Smooth muscle cell (in vitro differentiated cells): Measurements from ENCODE around the gene LARGE2. TPM values are rescaled to one million over a fixed set of nuclear protein-coding genes. Genes with fewer than 3 reads are reported as not detected.
A peak's percentile ranks its signal among the peaks of the same experiment; 100 is the strongest.

ENCODE experiments used
- DNase-seq: peaks from one replicate; lab custom pipeline; 2025; ENCODE audit not compliant: unreplicated experiment; lab: John Stamatoyannopoulos, UW
- H2AFZ ChIP-seq: fragments of 200-600 bp; sonication (generic); 2 replicates; pipeline ENCODE4 v1.6.0; 2016; ENCODE audit warnings: antibody characterized with exemption, low read depth, mild to moderate bottlenecking
- H3F3A ChIP-seq: fragments of 200-600 bp; sonication (generic); 2 replicates; pipeline ENCODE4 v1.6.0; 2017; ENCODE audit warnings: antibody characterized with exemption, low read depth
- H3K27ac ChIP-seq: fragments of 200-600 bp; sonication (generic); 2 replicates; pipeline ENCODE4 v1.5.1; 2016; ENCODE audit warnings: low read depth, mild to moderate bottlenecking
- H3K27me3 ChIP-seq: fragments of 200-600 bp; sonication (generic); 2 replicates; pipeline ENCODE4 v1.6.1; 2016; ENCODE audit warnings: low read depth, mild to moderate bottlenecking
- H3K36me3 ChIP-seq: fragments of 200-600 bp; sonication (generic); 2 replicates; pipeline ENCODE4 v1.5.1; 2016; ENCODE audit warnings: low read depth
- H3K4me1 ChIP-seq: fragments of 200-600 bp; sonication (generic); 2 replicates; pipeline ENCODE4 v1.5.1; 2016; ENCODE audit warnings: low read depth
- H3K4me2 ChIP-seq: fragments of 200-600 bp; sonication (generic); 2 replicates; pipeline ENCODE4 v1.6.0; 2016; ENCODE audit warnings: mild to moderate bottlenecking
- H3K4me3 ChIP-seq: fragments of 200-600 bp; sonication (generic); 2 replicates; pipeline ENCODE4 v1.5.1; 2016; ENCODE audit warnings: mild to moderate bottlenecking
- H3K79me2 ChIP-seq: fragments of 200-600 bp; sonication (generic); 2 replicates; pipeline ENCODE4 v1.6.0; 2016; ENCODE audit warnings: low read depth, mild to moderate bottlenecking
- H3K9ac ChIP-seq: fragments of 200-600 bp; sonication (generic); 2 replicates; pipeline ENCODE4 v1.6.0; 2016; ENCODE audit warnings: low read depth
- H3K9me3 ChIP-seq: fragments of 200-600 bp; sonication (generic); replicated peaks from 2 replicates; pipeline ENCODE4 v1.5.1; 2016; ENCODE audit warnings: low read depth
- H4K20me1 ChIP-seq: fragments of 200-600 bp; sonication (generic); 2 replicates; pipeline ENCODE4 v1.6.0; 2016; ENCODE audit warnings: low read depth
- WGBS: methylation state at CpG from one replicate; pipeline ENCODE4 v1.1.7; 2016; ENCODE audit warnings: low lambda C conversion rate; 5-methylcytosine and 5-hydroxymethylcytosine counted together
- polyA plus RNA-seq: library from polyadenylated mRNA; unstranded; fragments of >200 nt; fragmentation: Nextera tagmentation; extraction: Ambion mirVana; gene quantifications from 2 replicates; pipeline ENCODE4 v1.2.1, GENCODE V29; 2016
- total RNA-seq: library from RNA; depleted of rRNA; stranded (reverse); fragments of >200 nt; gene quantifications from 2 replicates; pipeline ENCODE4 v1.2.3, GENCODE V29; 2014
- TF ChIP-seq, protein P1 (sequence below): fragments of 200-600 bp; sonication (generic); IDR thresholded peaks from 2 replicates; pipeline ENCODE4 v1.5.1; 2017; ENCODE audit warnings: borderline replicate concordance, mild to moderate bottlenecking, antibody characterized with exemption; ENCODE audit not compliant: insufficient read depth, poor library complexity, severe bottlenecking

The LARGE2 gene
- total and polyA plus RNA-seq, 2 experiments from 2014 or later = 0.40 to 0.46 TPM

DNA sequence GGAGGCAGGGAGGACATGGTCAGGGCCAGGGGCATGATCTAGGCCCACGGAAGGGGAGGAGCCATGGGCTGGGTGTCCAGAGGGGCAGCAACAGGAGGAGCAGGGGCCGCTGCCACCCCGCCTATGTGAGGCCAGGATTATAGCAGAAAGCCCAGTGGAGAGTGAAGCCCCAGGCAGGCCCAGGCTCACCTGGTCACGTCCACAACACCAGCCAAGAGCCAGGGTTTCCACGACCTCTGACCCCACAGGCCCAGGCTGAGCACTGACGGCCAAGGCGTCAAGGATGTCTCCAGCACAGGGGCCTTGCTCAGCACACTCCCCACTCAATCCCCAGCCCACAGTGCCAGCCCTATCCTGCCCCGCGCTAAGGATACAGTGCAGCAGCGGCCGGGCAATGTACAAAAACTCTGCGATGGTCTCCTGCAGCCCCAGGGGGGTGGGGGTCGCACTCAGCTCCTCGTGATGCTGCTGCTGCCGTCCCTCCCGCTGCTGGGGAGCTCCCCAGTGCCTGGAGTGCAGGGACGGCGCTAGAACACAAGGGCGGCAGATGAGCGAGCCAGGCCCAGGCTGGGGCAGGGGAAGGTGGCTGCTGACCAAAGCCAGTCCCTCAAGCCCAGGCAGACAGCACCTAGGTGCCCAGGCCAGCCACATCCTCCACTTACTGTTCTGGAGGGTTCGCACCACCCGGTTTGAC is 8.4 kb upstream of the LARGE2 start:
- no peak for DNase-seq
- 93% methylated on average over 21 of the region's 22 CpGs for WGBS
- TF ChIP-seq, protein P1, sequence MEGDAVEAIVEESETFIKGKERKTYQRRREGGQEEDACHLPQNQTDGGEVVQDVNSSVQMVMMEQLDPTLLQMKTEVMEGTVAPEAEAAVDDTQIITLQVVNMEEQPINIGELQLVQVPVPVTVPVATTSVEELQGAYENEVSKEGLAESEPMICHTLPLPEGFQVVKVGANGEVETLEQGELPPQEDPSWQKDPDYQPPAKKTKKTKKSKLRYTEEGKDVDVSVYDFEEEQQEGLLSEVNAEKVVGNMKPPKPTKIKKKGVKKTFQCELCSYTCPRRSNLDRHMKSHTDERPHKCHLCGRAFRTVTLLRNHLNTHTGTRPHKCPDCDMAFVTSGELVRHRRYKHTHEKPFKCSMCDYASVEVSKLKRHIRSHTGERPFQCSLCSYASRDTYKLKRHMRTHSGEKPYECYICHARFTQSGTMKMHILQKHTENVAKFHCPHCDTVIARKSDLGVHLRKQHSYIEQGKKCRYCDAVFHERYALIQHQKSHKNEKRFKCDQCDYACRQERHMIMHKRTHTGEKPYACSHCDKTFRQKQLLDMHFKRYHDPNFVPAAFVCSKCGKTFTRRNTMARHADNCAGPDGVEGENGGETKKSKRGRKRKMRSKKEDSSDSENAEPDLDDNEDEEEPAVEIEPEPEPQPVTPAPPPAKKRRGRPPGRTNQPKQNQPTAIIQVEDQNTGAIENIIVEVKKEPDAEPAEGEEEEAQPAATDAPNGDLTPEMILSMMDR = no peak

DNA sequence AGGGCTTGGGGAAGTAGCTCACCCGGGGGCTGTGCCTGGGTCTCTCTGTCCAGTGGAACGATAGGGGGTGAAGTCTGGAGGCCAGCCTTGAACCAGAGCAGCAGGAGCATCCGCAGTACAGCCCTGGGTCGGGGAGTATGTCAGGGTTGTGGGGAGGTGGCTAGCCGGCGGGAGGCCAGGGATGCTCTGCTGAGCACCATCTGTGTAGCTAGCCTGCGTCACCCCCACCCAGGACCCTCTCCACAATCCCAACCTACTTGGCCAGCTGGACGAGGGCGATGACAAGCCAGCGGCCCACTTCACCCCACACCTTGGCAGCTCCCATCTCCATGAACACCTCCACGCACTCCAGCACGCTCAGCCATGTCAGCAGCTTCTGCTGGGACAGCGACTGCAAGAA is 7.0 kb upstream of the LARGE2 start:
- Histone ChIP-seq H4K20me1 (no peaks in the 10 kb centered on the region), H3F3A (no peaks in the 10 kb centered on the region), H3K27ac (no peak overlapping the region), H3K4me2 (no peak overlapping the region), H3K4me3 (no peak overlapping the region), H3K9ac (no peak overlapping the region), H2AFZ (no peak overlapping the region), H3K79me2 (peaks cover 8% of the 10 kb centered on the region), H3K9me3 (no peaks in the 10 kb centered on the region), H3K4me1 (peaks cover 17% of the 10 kb centered on the region), H3K27me3 (peaks cover under 1% of the 10 kb centered on the region), H3K36me3 (no peaks in the 10 kb centered on the region)
- TF ChIP-seq, protein P1 = no peak
- WGBS = 91% methylated on average over 13 of the region's 13 CpGs
- no peak for DNase-seq

More for the DNA sequence above, 8.4 kb upstream of the LARGE2 start:
- Histone ChIP-seq H3K36me3 (no peaks in the 10 kb centered on the region), H3K4me3 (no peak overlapping the region), H4K20me1 (no peaks in the 10 kb centered on the region), H3K4me1 (peaks cover 8% of the 10 kb centered on the region), H3K79me2 (peaks cover 8% of the 10 kb centered on the region), H3F3A (no peaks in the 10 kb centered on the region), H3K9ac (no peak overlapping the region), H3K4me2 (no peak overlapping the region), H3K9me3 (no peaks in the 10 kb centered on the region), H2AFZ (no peak overlapping the region), H3K27ac (no peak overlapping the region), H3K27me3 (no peaks in the 10 kb centered on the region)

DNA sequence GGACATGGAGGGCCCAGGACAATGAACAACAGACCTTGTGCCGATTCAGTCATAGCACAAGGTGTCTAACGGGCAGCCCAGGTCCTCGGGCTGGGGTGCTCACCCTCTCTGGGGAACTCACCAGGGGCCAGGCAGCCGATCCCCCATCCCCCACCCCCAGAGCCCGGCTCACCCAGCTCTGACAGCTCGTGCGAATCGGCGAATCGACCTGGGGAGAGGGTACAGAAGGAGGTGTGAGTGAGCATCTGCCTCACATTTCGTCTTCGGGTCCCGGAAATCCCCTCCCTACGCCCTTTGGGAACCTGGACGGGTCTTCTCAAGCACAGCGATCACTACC is 5.2 kb upstream of the LARGE2 start:
- WGBS = 13% methylated on average over 13 of the region's 16 CpGs
- peaks cover 8% of the 10 kb centered on the region for H3K79me2 ChIP-seq
- TF ChIP-seq, protein P1 = no peak
- no peaks in the 10 kb centered on the region for H3K9me3 ChIP-seq
- H3K9ac ChIP-seq = peak overlapping the region; percentile 85
- peak overlapping the region; percentile 80 for H3K4me3 ChIP-seq
- peaks cover 29% of the 10 kb centered on the region for H3K4me1 ChIP-seq
- H3K27ac ChIP-seq = peak overlapping the region; percentile 79
- H4K20me1 ChIP-seq = no peaks in the 10 kb centered on the region
- peaks cover 18% of the 10 kb centered on the region for H3K27me3 ChIP-seq
- H2AFZ ChIP-seq = no peak overlapping the region
- no peaks in the 10 kb centered on the region for H3F3A ChIP-seq
- no peak for DNase-seq
- H3K36me3 ChIP-seq = no peaks in the 10 kb centered on the region
- H3K4me2 ChIP-seq = peak overlapping the region; percentile 95
